GM12865 (cell line): ENCODE measurements around the gene HLA-DRA.

Experiments used
- DNase-seq: peaks from one replicate; pipeline ENCODE4 v3.0.0; 2010; ENCODE audit warnings: low read depth
- H3K4me3 ChIP-seq: 2 replicates; pipeline ENCODE4 v1.5.1; 2011; ENCODE audit warnings: mild to moderate bottlenecking, low read depth, low read length, control low read depth
- TF ChIP-seq, protein P1 (sequence below): IDR thresholded peaks from 2 replicates; pipeline ENCODE4 v1.5.1; 2011; ENCODE audit warnings: low read length, control low read depth, low read depth, inconsistent platforms; ENCODE audit not compliant: insufficient read depth; ENCODE audit errors: missing control alignments

The HLA-DRA gene

DNA sequence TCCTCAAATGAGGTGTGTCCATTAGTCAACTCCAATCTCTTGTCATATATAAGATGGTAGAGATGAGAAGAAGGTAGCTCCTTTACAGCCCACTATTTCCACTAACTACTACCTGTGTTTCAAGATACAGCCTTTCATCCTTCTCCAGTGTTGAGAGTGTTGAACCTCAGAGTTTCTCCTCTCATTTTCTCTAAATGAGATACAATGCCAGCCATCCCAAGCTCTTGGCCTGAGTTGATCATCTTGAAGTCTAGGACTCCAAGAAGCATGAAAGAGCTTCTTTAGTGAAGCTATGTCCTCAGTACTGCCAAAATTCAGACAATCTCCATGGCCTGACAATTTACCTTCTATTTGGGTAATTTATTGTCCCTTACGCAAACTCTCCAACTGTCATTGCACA is 548 bp upstream of the HLA-DRA start:
- TF ChIP-seq, protein P1, sequence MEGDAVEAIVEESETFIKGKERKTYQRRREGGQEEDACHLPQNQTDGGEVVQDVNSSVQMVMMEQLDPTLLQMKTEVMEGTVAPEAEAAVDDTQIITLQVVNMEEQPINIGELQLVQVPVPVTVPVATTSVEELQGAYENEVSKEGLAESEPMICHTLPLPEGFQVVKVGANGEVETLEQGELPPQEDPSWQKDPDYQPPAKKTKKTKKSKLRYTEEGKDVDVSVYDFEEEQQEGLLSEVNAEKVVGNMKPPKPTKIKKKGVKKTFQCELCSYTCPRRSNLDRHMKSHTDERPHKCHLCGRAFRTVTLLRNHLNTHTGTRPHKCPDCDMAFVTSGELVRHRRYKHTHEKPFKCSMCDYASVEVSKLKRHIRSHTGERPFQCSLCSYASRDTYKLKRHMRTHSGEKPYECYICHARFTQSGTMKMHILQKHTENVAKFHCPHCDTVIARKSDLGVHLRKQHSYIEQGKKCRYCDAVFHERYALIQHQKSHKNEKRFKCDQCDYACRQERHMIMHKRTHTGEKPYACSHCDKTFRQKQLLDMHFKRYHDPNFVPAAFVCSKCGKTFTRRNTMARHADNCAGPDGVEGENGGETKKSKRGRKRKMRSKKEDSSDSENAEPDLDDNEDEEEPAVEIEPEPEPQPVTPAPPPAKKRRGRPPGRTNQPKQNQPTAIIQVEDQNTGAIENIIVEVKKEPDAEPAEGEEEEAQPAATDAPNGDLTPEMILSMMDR: no peak
- no peak for DNase-seq
- peak overlapping the region; percentile 97 for H3K4me3 ChIP-seq

DNA sequence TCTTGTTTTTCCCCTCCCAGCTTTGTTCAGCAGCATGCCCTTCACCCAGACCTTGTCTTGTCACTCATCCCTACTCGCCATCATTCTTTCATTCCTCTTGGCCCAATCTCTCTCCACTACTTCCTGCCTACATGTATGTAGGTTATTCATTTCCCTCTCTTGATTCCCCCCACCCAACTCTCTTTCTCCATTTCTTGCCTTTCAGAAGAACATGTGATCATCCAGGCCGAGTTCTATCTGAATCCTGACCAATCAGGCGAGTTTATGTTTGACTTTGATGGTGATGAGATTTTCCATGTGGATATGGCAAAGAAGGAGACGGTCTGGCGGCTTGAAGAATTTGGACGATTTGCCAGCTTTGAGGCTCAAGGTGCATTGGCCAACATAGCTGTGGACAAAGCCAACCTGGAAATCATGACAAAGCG is 2.6 kb downstream of the HLA-DRA start:
- TF ChIP-seq, protein P1: no peak
- DNase-seq: peak; percentile 40
- peak overlapping the region; percentile 97 for H3K4me3 ChIP-seq

DNA sequence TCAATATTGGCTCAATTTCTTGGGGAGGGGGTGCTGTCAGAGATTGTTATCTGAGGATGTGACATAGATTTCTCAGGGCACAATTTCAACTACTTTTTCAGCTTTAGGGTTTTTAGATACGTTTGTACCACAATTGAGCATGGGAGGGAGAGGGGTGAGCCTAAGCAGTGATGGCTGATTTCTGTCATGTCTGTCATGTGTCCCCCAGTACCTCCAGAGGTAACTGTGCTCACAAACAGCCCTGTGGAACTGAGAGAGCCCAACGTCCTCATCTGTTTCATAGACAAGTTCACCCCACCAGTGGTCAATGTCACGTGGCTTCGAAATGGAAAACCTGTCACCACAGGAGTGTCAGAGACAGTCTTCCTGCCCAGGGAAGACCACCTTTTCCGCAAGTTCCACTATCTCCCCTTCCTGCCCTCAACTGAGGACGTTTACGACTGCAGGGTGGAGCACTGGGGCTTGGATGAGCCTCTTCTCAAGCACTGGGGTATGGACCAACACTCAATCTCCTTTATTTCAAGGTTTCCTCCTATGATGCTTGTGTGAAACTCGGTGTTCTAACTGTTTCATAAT is 3.4 kb downstream of the HLA-DRA start:
- DNase-seq: no peak
- TF ChIP-seq, protein P1: no peak
- peak overlapping the region; percentile 97 for H3K4me3 ChIP-seq

DNA sequence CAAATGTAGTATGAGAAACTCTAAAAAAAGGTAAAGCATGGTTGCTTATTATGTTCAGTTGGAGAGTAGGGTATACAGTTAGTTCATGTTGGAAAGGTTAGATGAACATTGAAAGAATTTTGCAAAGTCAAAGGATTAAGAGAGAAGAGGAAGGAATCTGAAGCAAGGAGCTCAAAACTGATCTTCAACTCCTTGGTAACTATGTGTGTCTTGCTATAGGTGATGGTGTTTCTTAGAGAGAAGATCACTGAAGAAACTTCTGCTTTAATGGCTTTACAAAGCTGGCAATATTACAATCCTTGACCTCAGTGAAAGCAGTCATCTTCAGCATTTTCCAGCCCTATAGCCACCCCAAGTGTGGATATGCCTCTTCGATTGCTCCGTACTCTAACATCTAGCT is 4.7 kb downstream of the HLA-DRA start:
- TF ChIP-seq, protein P1: no peak
- no peak overlapping the region for H3K4me3 ChIP-seq
- no peak for DNase-seq

DNA sequence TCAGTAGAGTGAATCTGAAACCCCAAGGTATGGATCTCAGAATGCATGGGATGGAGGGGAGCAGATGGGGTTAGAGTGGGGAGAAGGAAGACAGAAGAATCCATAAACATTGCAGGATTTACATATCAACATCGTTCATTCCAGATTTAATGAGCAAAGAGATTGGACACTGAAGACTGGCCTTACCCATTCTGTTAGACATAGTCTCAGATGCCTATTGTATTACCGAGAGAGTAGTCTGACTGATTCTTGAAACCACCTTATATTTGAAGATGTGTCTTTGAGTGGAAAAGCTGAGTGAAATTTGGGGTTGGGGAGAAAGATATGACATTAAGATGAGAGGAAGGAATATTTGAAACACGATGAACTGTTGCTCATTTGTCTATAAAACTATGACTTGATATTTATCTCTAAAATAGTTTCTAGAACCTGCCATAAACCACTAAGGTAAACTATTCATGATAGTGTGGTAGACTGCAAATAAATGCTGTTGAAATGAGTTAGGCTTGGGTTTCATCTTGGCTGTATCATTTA is 5.7 kb downstream of the HLA-DRA start:
- DNase-seq: peak; percentile 14
- no peak overlapping the region for H3K4me3 ChIP-seq
- TF ChIP-seq, protein P1: no peak

DNA sequence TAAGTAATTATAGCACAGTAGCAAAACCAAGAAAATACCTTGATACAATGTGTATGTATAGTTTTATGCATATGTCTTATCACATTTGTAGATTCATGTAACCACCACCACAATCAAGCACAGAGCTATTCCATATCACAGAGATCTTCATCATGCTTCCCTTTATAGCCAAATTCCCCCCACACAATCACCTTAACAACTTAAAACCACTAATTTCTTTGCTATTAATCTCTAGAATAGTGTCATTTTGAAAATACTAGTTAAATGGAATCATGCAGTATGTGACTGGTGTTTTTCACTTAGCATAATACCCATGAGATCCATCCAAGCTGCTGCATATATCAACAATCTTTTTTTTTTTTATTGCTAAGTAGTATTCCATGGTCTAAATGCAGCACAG is 8.2 kb downstream of the HLA-DRA start:
- TF ChIP-seq, protein P1: no peak
- H3K4me3 ChIP-seq: no peak overlapping the region
- no peak for DNase-seq
